ENCODE results near the gene PQBP1.

- TF ChIP-seq CTCF (conservative IDR thresholded peaks at IDR 0.05 in 1 of 2, IDR thresholded peaks at IDR 0.05 in 1 of 2; ENCODE audit: low read depth in 1 of 2, low read length in 2 of 2) (no peak), EZH2 (IDR thresholded peaks at IDR 0.05; ENCODE audit: low read length, missing control alignments) (no peak)
Measured at GRCh38 chrX:48939524-48940228, 41.9 kb downstream of the PQBP1 start.
